GM23338 (cell line): ENCODE measurements around the gene L3MBTL4. TPM values are rescaled to one million over a fixed set of nuclear protein-coding genes. Genes with fewer than 3 reads are reported as not detected.

ENCODE experiments used
- ATAC-seq: fragments of 200-7000 bp; cut with Tn5 transposase; 3 replicates; pipeline ENCODE4 v1.9.1; 2020
- DNase-seq: peaks from one replicate; pipeline ENCODE4 v3.0.0-alpha.2; 2015; ENCODE audit warnings: low spot score
- H2AFZ ChIP-seq: fragments of 200-600 bp; sonication (generic); 2 replicates; pipeline ENCODE4 v1.8.0; 2016; ENCODE audit warnings: antibody characterized with exemption, mild to moderate bottlenecking, moderate library complexity
- H3F3A ChIP-seq: fragments of 200-600 bp; sonication (generic); replicated peaks from 2 replicates; pipeline ENCODE4 v1.8.0; 2017; ENCODE audit warnings: antibody characterized with exemption, mixed run types, low read depth
- H3K27ac ChIP-seq: fragments of 200-600 bp; sonication (generic); 2 replicates; pipeline ENCODE4 v1.6.1; 2016; ENCODE audit warnings: low read depth
- H3K27me3 ChIP-seq: fragments of 200-600 bp; sonication (generic); 2 replicates; pipeline ENCODE4 v1.8.0; 2016; ENCODE audit warnings: mild to moderate bottlenecking, mixed run types, moderate library complexity; ENCODE audit not compliant: insufficient read depth
- H3K36me3 ChIP-seq: fragments of 200-600 bp; sonication (generic); 2 replicates; pipeline ENCODE4 v1.8.0; 2016; ENCODE audit warnings: mild to moderate bottlenecking; ENCODE audit not compliant: insufficient read depth
- H3K4me1 ChIP-seq: fragments of 200-600 bp; sonication (generic); 2 replicates; pipeline ENCODE4 v1.8.0; 2016; ENCODE audit warnings: mild to moderate bottlenecking, moderate library complexity; ENCODE audit not compliant: insufficient read depth
- H3K4me2 ChIP-seq: fragments of 200-600 bp; sonication (generic); 2 replicates; pipeline ENCODE4 v1.7.1; 2017; ENCODE audit warnings: mixed run types
- H3K4me3 ChIP-seq: fragments of 200-600 bp; sonication (generic); 2 replicates; pipeline ENCODE4 v1.6.1; 2016; ENCODE audit warnings: mixed run types
- H3K79me2 ChIP-seq: fragments of 200-600 bp; sonication (generic); replicated peaks from 2 replicates; pipeline ENCODE4 v1.8.0; 2017; ENCODE audit warnings: mild to moderate bottlenecking; ENCODE audit not compliant: insufficient read depth
- H3K9me2 ChIP-seq: fragments of 200-600 bp; sonication (generic); 2 replicates; pipeline ENCODE4 v1.8.0; 2017; ENCODE audit not compliant: insufficient read depth
- H4K20me1 ChIP-seq: fragments of 200-600 bp; sonication (generic); replicated peaks from 2 replicates; pipeline ENCODE4 v1.8.0; 2017; ENCODE audit warnings: mild to moderate bottlenecking; ENCODE audit not compliant: insufficient read depth
- H3K27ac Mint-ChIP-seq: 2 replicates; pipeline ENCODE4 v1.8.0; 2020; ENCODE audit warnings: inconsistent platforms, mild to moderate bottlenecking, moderate library complexity, mixed read lengths
- H3K27me3 Mint-ChIP-seq: 3 replicates; pipeline ENCODE4 v1.8.0; 2022; ENCODE audit warnings: low read depth, mild to moderate bottlenecking, moderate library complexity, mixed read lengths, inconsistent platforms; ENCODE audit not compliant: insufficient read depth, poor library complexity
- H3K36me3 Mint-ChIP-seq: 3 replicates; pipeline ENCODE4 v1.8.0; 2021; ENCODE audit warnings: low read depth, mild to moderate bottlenecking, inconsistent platforms, moderate library complexity, mixed read lengths
- H3K4me1 Mint-ChIP-seq: 3 replicates; pipeline ENCODE4 v1.8.0; 2020; ENCODE audit warnings: mild to moderate bottlenecking, inconsistent platforms, mixed read lengths
- H3K4me3 Mint-ChIP-seq: 3 replicates; pipeline ENCODE4 v1.8.0; 2021; ENCODE audit warnings: moderate library complexity, mild to moderate bottlenecking, inconsistent platforms, mixed read lengths
- H3K9me3 Mint-ChIP-seq: 3 replicates; pipeline ENCODE4 v1.8.0; 2020; ENCODE audit warnings: moderate library complexity, mild to moderate bottlenecking, inconsistent platforms, mixed read lengths
- EZH2 ChIP-seq: fragments of 200-600 bp; sonication (generic); IDR thresholded peaks from one replicate; pipeline ENCODE4 v1.8.0; 2017; ENCODE audit warnings: antibody characterized with exemption, mild to moderate bottlenecking, low read depth; ENCODE audit not compliant: unreplicated experiment
- POLR2AphosphoS5 ChIP-seq: IDR thresholded peaks from 2 replicates; pipeline ENCODE4 v1.6.1; 2016; ENCODE audit warnings: antibody characterized with exemption, low read depth
- REST ChIP-seq: IDR thresholded peaks from one replicate; pipeline ENCODE4 v1.6.1; 2018; ENCODE audit warnings: antibody characterized with exemption; ENCODE audit not compliant: unreplicated experiment
- polyA plus RNA-seq: library from polyadenylated mRNA; unstranded; fragments of >200 nt; fragmentation: Nextera tagmentation; extraction: Ambion mirVana; gene quantifications from 2 replicates; pipeline ENCODE4 v1.2.1, GENCODE V29; 2016
- total RNA-seq: library from RNA; depleted of rRNA; stranded (reverse); fragments of >200 nt; shearing (Covaris generic); gene quantifications from 2 replicates; pipeline ENCODE4 v1.2.3, GENCODE V29; 2014
- TF ChIP-seq, protein P1 (sequence below), 2 experiments: fragments of 200-600 bp in 1 of 2; sonication (generic) in 1 of 2; conservative IDR thresholded peaks; 2 replicates each; pipeline versions ENCODE4 v1.5.1 to v1.6.1; 2016 to 2017; ENCODE audit warnings: antibody characterized with exemption in 2 of 2, low read depth in 2 of 2, mild to moderate bottlenecking in 2 of 2, moderate library complexity in 1 of 2
- TF ChIP-seq, protein P2 (sequence below): fragments of 250-450 bp; sonication (Bioruptor Pico); IDR thresholded peaks from 2 replicates; pipeline ENCODE4 v1.5.0; 2020; ENCODE audit warnings: mild to moderate bottlenecking, moderate library complexity

L3MBTL4 gene
- total and polyA plus RNA-seq, 2 experiments from 2014 or later: 0.48 to 2.8 TPM

- H3K27ac Mint-ChIP-seq: no peak overlapping the region
- no peak overlapping the region for H3K4me3 Mint-ChIP-seq
- no peaks in the 10 kb centered on the region for H3K27me3 ChIP-seq
- no peaks in the 10 kb centered on the region for H3K27me3 Mint-ChIP-seq
- H2AFZ ChIP-seq: no peak overlapping the region
- H3F3A ChIP-seq: no peaks in the 10 kb centered on the region
- H3K79me2 ChIP-seq: no peaks in the 10 kb centered on the region
- no peak for ATAC-seq
- H3K4me1 Mint-ChIP-seq: no peaks in the 10 kb centered on the region
- no peak overlapping the region for H3K27ac ChIP-seq
- DNase-seq: no peak
- peaks cover 19% of the 10 kb centered on the region for H3K9me2 ChIP-seq
- TF ChIP-seq, protein P1, sequence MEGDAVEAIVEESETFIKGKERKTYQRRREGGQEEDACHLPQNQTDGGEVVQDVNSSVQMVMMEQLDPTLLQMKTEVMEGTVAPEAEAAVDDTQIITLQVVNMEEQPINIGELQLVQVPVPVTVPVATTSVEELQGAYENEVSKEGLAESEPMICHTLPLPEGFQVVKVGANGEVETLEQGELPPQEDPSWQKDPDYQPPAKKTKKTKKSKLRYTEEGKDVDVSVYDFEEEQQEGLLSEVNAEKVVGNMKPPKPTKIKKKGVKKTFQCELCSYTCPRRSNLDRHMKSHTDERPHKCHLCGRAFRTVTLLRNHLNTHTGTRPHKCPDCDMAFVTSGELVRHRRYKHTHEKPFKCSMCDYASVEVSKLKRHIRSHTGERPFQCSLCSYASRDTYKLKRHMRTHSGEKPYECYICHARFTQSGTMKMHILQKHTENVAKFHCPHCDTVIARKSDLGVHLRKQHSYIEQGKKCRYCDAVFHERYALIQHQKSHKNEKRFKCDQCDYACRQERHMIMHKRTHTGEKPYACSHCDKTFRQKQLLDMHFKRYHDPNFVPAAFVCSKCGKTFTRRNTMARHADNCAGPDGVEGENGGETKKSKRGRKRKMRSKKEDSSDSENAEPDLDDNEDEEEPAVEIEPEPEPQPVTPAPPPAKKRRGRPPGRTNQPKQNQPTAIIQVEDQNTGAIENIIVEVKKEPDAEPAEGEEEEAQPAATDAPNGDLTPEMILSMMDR (conservative IDR thresholded peaks at IDR 0.05; ENCODE audit: low read depth in 2 of 2): no peak
- TF ChIP-seq POLR2AphosphoS5: no peak
- TF ChIP-seq EZH2: no peak
- no peak for TF ChIP-seq REST
- TF ChIP-seq, protein P2, sequence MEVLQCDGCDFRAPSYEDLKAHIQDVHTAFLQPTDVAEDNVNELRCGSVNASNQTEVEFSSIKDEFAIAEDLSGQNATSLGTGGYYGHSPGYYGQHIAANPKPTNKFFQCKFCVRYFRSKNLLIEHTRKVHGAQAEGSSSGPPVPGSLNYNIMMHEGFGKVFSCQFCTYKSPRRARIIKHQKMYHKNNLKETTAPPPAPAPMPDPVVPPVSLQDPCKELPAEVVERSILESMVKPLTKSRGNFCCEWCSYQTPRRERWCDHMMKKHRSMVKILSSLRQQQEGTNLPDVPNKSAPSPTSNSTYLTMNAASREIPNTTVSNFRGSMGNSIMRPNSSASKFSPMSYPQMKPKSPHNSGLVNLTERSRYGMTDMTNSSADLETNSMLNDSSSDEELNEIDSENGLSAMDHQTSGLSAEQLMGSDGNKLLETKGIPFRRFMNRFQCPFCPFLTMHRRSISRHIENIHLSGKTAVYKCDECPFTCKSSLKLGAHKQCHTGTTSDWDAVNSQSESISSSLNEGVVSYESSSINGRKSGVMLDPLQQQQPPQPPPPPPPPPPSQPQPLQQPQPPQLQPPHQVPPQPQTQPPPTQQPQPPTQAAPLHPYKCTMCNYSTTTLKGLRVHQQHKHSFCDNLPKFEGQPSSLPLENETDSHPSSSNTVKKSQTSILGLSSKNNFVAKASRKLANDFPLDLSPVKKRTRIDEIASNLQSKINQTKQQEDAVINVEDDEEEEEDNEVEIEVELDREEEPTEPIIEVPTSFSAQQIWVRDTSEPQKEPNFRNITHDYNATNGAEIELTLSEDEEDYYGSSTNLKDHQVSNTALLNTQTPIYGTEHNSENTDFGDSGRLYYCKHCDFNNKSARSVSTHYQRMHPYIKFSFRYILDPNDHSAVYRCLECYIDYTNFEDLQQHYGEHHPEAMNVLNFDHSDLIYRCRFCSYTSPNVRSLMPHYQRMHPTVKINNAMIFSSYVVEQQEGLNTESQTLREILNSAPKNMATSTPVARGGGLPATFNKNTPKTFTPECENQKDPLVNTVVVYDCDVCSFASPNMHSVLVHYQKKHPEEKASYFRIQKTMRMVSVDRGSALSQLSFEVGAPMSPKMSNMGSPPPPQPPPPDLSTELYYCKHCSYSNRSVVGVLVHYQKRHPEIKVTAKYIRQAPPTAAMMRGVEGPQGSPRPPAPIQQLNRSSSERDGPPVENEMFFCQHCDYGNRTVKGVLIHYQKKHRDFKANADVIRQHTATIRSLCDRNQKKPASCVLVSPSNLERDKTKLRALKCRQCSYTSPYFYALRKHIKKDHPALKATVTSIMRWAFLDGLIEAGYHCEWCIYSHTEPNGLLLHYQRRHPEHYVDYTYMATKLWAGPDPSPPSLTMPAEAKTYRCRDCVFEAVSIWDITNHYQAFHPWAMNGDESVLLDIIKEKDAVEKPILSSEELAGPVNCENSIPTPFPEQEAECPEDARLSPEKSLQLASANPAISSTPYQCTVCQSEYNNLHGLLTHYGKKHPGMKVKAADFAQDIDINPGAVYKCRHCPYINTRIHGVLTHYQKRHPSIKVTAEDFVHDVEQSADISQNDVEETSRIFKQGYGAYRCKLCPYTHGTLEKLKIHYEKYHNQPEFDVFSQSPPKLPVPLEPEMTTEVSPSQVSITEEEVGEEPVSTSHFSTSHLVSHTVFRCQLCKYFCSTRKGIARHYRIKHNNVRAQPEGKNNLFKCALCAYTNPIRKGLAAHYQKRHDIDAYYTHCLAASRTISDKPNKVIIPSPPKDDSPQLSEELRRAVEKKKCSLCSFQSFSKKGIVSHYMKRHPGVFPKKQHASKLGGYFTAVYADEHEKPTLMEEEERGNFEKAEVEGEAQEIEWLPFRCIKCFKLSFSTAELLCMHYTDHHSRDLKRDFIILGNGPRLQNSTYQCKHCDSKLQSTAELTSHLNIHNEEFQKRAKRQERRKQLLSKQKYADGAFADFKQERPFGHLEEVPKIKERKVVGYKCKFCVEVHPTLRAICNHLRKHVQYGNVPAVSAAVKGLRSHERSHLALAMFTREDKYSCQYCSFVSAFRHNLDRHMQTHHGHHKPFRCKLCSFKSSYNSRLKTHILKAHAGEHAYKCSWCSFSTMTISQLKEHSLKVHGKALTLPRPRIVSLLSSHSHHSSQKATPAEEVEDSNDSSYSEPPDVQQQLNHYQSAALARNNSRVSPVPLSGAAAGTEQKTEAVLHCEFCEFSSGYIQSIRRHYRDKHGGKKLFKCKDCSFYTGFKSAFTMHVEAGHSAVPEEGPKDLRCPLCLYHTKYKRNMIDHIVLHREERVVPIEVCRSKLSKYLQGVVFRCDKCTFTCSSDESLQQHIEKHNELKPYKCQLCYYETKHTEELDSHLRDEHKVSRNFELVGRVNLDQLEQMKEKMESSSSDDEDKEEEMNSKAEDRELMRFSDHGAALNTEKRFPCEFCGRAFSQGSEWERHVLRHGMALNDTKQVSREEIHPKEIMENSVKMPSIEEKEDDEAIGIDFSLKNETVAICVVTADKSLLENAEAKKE (CRISPR knock-in tag): no peak
- H3K4me2 ChIP-seq: no peak overlapping the region
- no peaks in the 10 kb centered on the region for H3K36me3 ChIP-seq
- H3K36me3 Mint-ChIP-seq: peaks cover 3% of the 10 kb centered on the region; the same call in 1 of the 3 replicates
- H3K9me3 Mint-ChIP-seq: no peaks in the 10 kb centered on the region; the same call in 2 of the 3 replicates
- H3K4me1 ChIP-seq: no peaks in the 10 kb centered on the region
- H4K20me1 ChIP-seq: no peaks in the 10 kb centered on the region
- no peak overlapping the region for H3K4me3 ChIP-seq
Observed at GRCh38 chr18:6333981-6334380, 80.7 kb downstream of the L3MBTL4 start.
